ENCODE measurements around the gene NKTR. TPM values are rescaled to one million over a fixed set of nuclear protein-coding genes. Genes with fewer than 3 reads are reported as not detected.
"Not testable (repeated sequence)": the region's sequence is repeated elsewhere in the genome, so short reads cannot be mapped to it uniquely, and the experiment has no call there.

NKTR gene
- total RNA-seq: 49.7 to 71.5 TPM (median 50.0 TPM) in 3 replicates
- long read RNA-seq, full-length matches to known transcripts: 3 of 17 reads
- long read RNA-seq, partial matches to known transcripts: 5 of 17 reads
- long read RNA-seq, other reads (novel, unspliced or antisense): 9 of 17 reads

GRCh38 chr3:42600111-42600957 is at the start of gene NKTR:
Gene NKTR, plus strand, starts transcription at chr3:42600686. Its CDS starts 321 bp downstream, at chr3:42601007.
- peak; percentile 98 for DNase-seq (ENCODE audit: low spot score)
- H3K4me1 Mint-ChIP-seq (ENCODE audit: low read depth): peaks cover 45% of the 10 kb centered on the region
- TF ChIP-seq CTCF (IDR thresholded peaks at IDR 0.05): no peak
- peak within 1 kb of the TSS; percentile 99 for H3K27ac Mint-ChIP-seq (ENCODE audit: unreplicated experiment)
- H3K4me3 Mint-ChIP-seq (ENCODE audit: unreplicated experiment): peak within 1 kb of the TSS; percentile 94
- peaks cover 4% of the 10 kb centered on the region for H3K9me3 Mint-ChIP-seq (ENCODE audit: low read depth)
- H3K36me3 Mint-ChIP-seq (ENCODE audit: low read depth): peaks cover 9% of the 10 kb centered on the region
- H3K27me3 Mint-ChIP-seq (ENCODE audit: low read depth): no peaks in the 10 kb centered on the region

- Mint-ChIP-seq H3K27ac (ENCODE audit: unreplicated experiment) (no peak overlapping the region), H3K36me3 (ENCODE audit: low read depth) (peaks cover 30% of the 10 kb centered on the region), H3K4me1 (ENCODE audit: low read depth) (peaks cover under 1% of the 10 kb centered on the region), H3K9me3 (ENCODE audit: low read depth) (no peaks in the 10 kb centered on the region), H3K27me3 (ENCODE audit: low read depth) (no peaks in the 10 kb centered on the region), H3K4me3 (ENCODE audit: unreplicated experiment) (no peak overlapping the region)
- no peak for DNase-seq (ENCODE audit: low spot score)
- TF ChIP-seq CTCF (IDR thresholded peaks at IDR 0.05): no peak
Measured at GRCh38 chr3:42552830-42553229, 47.7 kb upstream of the NKTR start.

GRCh38 chr3:42556089-42556632 is 44.3 kb upstream of the NKTR start:
- H3K27me3 Mint-ChIP-seq (ENCODE audit: low read depth): no peaks in the 10 kb centered on the region
- H3K4me1 Mint-ChIP-seq (ENCODE audit: low read depth): no peaks in the 10 kb centered on the region
- no peaks in the 10 kb centered on the region for H3K9me3 Mint-ChIP-seq (ENCODE audit: low read depth)
- no peak overlapping the region for H3K27ac Mint-ChIP-seq (ENCODE audit: unreplicated experiment)
- peaks cover 31% of the 10 kb centered on the region for H3K36me3 Mint-ChIP-seq (ENCODE audit: low read depth)
- H3K4me3 Mint-ChIP-seq (ENCODE audit: unreplicated experiment): no peak overlapping the region
- TF ChIP-seq CTCF (IDR thresholded peaks at IDR 0.05): no peak
- no peak for DNase-seq (ENCODE audit: low spot score)

GRCh38 chr3:42556817-42557216 is 43.7 kb upstream of the NKTR start:
- H3K4me3 Mint-ChIP-seq (ENCODE audit: unreplicated experiment); H3K9me3 Mint-ChIP-seq (ENCODE audit: low read depth); H3K27ac Mint-ChIP-seq (ENCODE audit: unreplicated experiment); DNase-seq (ENCODE audit: low spot score); H3K4me1 Mint-ChIP-seq (ENCODE audit: low read depth); H3K27me3 Mint-ChIP-seq (ENCODE audit: low read depth): not testable (repeated sequence)
- H3K36me3 Mint-ChIP-seq (ENCODE audit: low read depth): peaks cover 29% of the 10 kb centered on the region

- no peak for DNase-seq (ENCODE audit: low spot score)
- peaks cover 27% of the 10 kb centered on the region for H3K36me3 Mint-ChIP-seq (ENCODE audit: low read depth)
- H3K4me1 Mint-ChIP-seq (ENCODE audit: low read depth): no peaks in the 10 kb centered on the region
- H3K9me3 Mint-ChIP-seq (ENCODE audit: low read depth): no peaks in the 10 kb centered on the region
- no peak overlapping the region for H3K4me3 Mint-ChIP-seq (ENCODE audit: unreplicated experiment)
- TF ChIP-seq CTCF (IDR thresholded peaks at IDR 0.05): peak; percentile 62
- H3K27ac Mint-ChIP-seq (ENCODE audit: unreplicated experiment): no peak overlapping the region
- H3K27me3 Mint-ChIP-seq (ENCODE audit: low read depth): no peaks in the 10 kb centered on the region
Measured at GRCh38 chr3:42557854-42558253, 42.6 kb upstream of the NKTR start.
